DMS79 treated with DMSO at 0.1 percent for 48 hours (cell line): Measurements from ENCODE around the gene DLL3.

ENCODE experiments used
- DNase-seq: peaks from one replicate; lab custom pipeline; 2025; lab: John Stamatoyannopoulos, UW

Gene DLL3

DNA sequence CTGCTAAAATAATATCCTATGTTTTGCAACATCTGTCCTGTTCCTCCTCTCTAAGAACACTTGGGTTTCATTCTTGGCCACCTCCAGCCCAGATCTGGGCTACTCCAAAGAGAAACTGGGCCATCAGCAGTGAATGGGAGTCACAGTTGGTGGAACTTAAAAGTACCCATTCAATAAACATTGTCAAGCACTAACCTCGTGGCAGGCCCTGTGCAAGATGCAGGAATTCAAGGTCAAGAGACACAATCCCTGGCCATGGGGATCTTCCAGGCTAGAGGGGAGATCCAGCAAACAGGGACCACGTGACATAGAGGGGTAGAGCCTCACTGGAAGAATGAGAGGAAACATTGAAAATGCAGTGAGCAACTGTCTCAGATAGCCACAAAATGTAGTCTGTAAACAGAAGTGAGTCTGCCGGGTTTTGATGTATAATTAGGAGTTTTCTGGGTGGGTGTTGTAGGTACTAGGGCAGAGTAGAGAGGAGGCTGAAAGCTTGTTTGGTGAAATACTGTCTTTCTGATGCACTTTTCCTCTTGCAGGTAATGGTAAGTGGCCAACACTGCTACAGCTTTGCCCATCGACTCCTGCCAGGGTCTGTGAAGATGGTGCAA is 56.1 kb downstream of the DLL3 start:
- no peak for DNase-seq

DNA sequence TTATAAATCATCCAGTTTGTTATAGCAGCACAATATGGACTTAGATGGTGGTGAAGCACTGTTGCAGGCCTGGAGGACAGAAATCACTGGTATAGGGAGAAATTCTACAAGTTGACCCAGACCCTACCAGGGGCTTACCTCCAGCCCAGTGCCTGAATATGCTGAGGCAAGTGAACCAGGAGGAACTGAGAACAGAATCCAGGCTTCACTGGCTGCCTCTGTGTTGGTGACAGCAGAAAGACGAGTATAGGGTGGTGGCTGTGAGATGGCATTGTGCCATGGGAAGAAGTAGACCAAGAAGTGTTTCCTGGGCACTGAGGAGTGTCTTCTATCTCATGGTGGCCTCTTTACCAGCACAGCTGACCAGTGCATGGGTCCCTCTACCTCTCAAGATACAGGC is 57.1 kb downstream of the DLL3 start:
- no peak for DNase-seq
